ENCODE data around the gene CDC42BPG. TPM values are rescaled to one million over a fixed set of nuclear protein-coding genes. Genes with fewer than 3 reads are reported as not detected.

The CDC42BPG gene
- total RNA-seq, 1 donor from 2014 or later = 21.1 TPM

GRCh38 chr11:64865286-64866172, 21.1 kb upstream of the CDC42BPG start:
- Mint-ChIP-seq H3K4me3 (ENCODE audit: low read depth) (no peak overlapping the region), H3K36me3 (ENCODE audit: insufficient read depth) (peaks cover 4% of the 10 kb centered on the region), H3K4me1 (ENCODE audit: low read depth) (peaks cover 8% of the 10 kb centered on the region), H3K27ac (no peak overlapping the region), H3K9me3 (ENCODE audit: low read depth) (no peaks in the 10 kb centered on the region), H3K27me3 (no peaks in the 10 kb centered on the region)
- no peak for DNase-seq (ENCODE audit: low spot score, unreplicated experiment)
- TF ChIP-seq, protein P1, sequence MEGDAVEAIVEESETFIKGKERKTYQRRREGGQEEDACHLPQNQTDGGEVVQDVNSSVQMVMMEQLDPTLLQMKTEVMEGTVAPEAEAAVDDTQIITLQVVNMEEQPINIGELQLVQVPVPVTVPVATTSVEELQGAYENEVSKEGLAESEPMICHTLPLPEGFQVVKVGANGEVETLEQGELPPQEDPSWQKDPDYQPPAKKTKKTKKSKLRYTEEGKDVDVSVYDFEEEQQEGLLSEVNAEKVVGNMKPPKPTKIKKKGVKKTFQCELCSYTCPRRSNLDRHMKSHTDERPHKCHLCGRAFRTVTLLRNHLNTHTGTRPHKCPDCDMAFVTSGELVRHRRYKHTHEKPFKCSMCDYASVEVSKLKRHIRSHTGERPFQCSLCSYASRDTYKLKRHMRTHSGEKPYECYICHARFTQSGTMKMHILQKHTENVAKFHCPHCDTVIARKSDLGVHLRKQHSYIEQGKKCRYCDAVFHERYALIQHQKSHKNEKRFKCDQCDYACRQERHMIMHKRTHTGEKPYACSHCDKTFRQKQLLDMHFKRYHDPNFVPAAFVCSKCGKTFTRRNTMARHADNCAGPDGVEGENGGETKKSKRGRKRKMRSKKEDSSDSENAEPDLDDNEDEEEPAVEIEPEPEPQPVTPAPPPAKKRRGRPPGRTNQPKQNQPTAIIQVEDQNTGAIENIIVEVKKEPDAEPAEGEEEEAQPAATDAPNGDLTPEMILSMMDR (IDR thresholded peaks at IDR 0.05; ENCODE audit: unreplicated experiment) = no peak

GRCh38 chr11:64864473-64865285, 20.2 kb upstream of the CDC42BPG start:
- no peak for DNase-seq (ENCODE audit: low spot score, unreplicated experiment)
- Mint-ChIP-seq H3K27me3 (no peaks in the 10 kb centered on the region), H3K36me3 (ENCODE audit: insufficient read depth) (peaks cover 4% of the 10 kb centered on the region), H3K9me3 (ENCODE audit: low read depth) (no peaks in the 10 kb centered on the region), H3K4me3 (ENCODE audit: low read depth) (no peak overlapping the region), H3K27ac (no peak overlapping the region), H3K4me1 (ENCODE audit: low read depth) (peaks cover 1% of the 10 kb centered on the region)
- TF ChIP-seq, protein P1 (IDR thresholded peaks at IDR 0.05; ENCODE audit: unreplicated experiment) = no peak

DNA sequence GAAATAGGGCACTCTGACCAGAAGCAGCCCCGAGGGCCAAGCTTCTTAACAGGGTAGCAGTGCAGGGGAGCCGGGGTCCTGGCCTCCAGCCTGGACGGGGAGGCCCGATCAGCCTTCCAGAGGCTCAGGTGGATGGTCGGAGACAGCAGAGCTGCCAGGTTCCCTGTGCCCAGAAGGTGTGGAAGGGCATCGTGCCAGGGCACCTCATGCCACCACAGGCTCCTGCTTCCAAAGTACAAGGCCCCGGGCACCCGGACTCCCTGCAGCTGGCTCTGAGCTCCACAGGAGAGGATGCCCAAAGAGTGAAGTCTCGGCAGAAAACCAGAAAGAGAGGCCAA, 19.7 kb upstream of the CDC42BPG start:
- H3K27ac Mint-ChIP-seq = peak overlapping the region; percentile 45
- H3K9me3 Mint-ChIP-seq (ENCODE audit: low read depth) = no peaks in the 10 kb centered on the region
- TF ChIP-seq, protein P1 (IDR thresholded peaks at IDR 0.05; ENCODE audit: unreplicated experiment) = no peak
- H3K27me3 Mint-ChIP-seq = no peaks in the 10 kb centered on the region
- no peak overlapping the region for H3K4me3 Mint-ChIP-seq (ENCODE audit: low read depth)
- peaks cover 1% of the 10 kb centered on the region for H3K4me1 Mint-ChIP-seq (ENCODE audit: low read depth)
- peaks cover 4% of the 10 kb centered on the region for H3K36me3 Mint-ChIP-seq (ENCODE audit: insufficient read depth)
- no peak for DNase-seq (ENCODE audit: low spot score, unreplicated experiment)

GRCh38 chr11:64863391-64864060, 19.1 kb upstream of the CDC42BPG start:
- peaks cover 1% of the 10 kb centered on the region for H3K4me1 Mint-ChIP-seq (ENCODE audit: low read depth)
- H3K9me3 Mint-ChIP-seq (ENCODE audit: low read depth) = no peaks in the 10 kb centered on the region
- DNase-seq (ENCODE audit: low spot score, unreplicated experiment) = no peak
- H3K27me3 Mint-ChIP-seq = no peaks in the 10 kb centered on the region
- no peak overlapping the region for H3K4me3 Mint-ChIP-seq (ENCODE audit: low read depth)
- peak overlapping the region; percentile 67 for H3K27ac Mint-ChIP-seq
- TF ChIP-seq, protein P1 (IDR thresholded peaks at IDR 0.05; ENCODE audit: unreplicated experiment) = no peak
- peaks cover 4% of the 10 kb centered on the region for H3K36me3 Mint-ChIP-seq (ENCODE audit: insufficient read depth)

- peaks cover 1% of the 10 kb centered on the region for H3K4me1 Mint-ChIP-seq (ENCODE audit: low read depth)
- DNase-seq (ENCODE audit: low spot score, unreplicated experiment) = no peak
- peaks cover 2% of the 10 kb centered on the region for H3K36me3 Mint-ChIP-seq (ENCODE audit: insufficient read depth)
- H3K27me3 Mint-ChIP-seq = no peaks in the 10 kb centered on the region
- H3K27ac Mint-ChIP-seq = peak overlapping the region; percentile 41
- H3K4me3 Mint-ChIP-seq (ENCODE audit: low read depth) = no peak overlapping the region
- TF ChIP-seq, protein P1 (IDR thresholded peaks at IDR 0.05; ENCODE audit: unreplicated experiment) = no peak
- no peaks in the 10 kb centered on the region for H3K9me3 Mint-ChIP-seq (ENCODE audit: low read depth)
Observed at GRCh38 chr11:64862987-64863390, 18.5 kb upstream of the CDC42BPG start.
